ENCODE measurements around the gene APPL1. TPM values are rescaled to one million over a fixed set of nuclear protein-coding genes. Genes with fewer than 3 reads are reported as not detected.

APPL1 gene
- total and polyA plus RNA-seq, 2 of the 8 experiments (the other 6 are each of a cell fraction or from before 2014, with no cell fraction given), result 9.4 to 34.4 TPM

GRCh38 chr3:57288403-57288802, 60.9 kb downstream of the APPL1 start:
- Histone ChIP-seq H3K4me2 (ENCODE audit: insufficient read depth in 1 of 2, low read depth in 2 of 2, low read length in 2 of 2) (no peak overlapping the region), H3K27ac (ENCODE audit: low read depth, low read length) (no peak overlapping the region), H3K4ac (replicated peaks; ENCODE audit: insufficient read length, low read depth, low read length) (no peak overlapping the region), H4K5ac (ENCODE audit: insufficient read length, low read depth, low read length) (no peak overlapping the region), H3K79me2 (ENCODE audit: control insufficient read depth in 1 of 2, insufficient read depth in 2 of 2, low read length in 2 of 2) (no peaks in the 10 kb centered on the region), H3K18ac (ENCODE audit: extremely low read depth, low read length) (no peak overlapping the region), H3K4me3 (ENCODE audit: extremely low read depth in 1 of 4, insufficient read depth in 2 of 4, low read depth in 3 of 4, low read length in 4 of 4) (no peak overlapping the region), H2AK5ac (ENCODE audit: low read depth, low read length) (no peak overlapping the region), H3K23ac (ENCODE audit: insufficient read length) (no peak overlapping the region), H2BK15ac (ENCODE audit: low read length) (no peak overlapping the region), H4K8ac (ENCODE audit: extremely low read depth, insufficient read depth, low read length) (no peak overlapping the region; the same call in 1 of the 2 replicates), H3K9ac (replicated peaks in 1 of 4; ENCODE audit: extremely low read depth in 1 of 4, low read depth in 3 of 4, low read length in 3 of 4) (no peak overlapping the region), H2AFZ (ENCODE audit: low read length) (no peak overlapping the region), H2BK120ac (replicated peaks; ENCODE audit: low read depth, low read length) (no peak overlapping the region), H3K27me3 (replicated peaks in 1 of 4; ENCODE audit: control insufficient read depth in 3 of 4, extremely low read depth in 1 of 4, insufficient read depth in 3 of 4, low read length in 3 of 4) (no peaks in the 10 kb centered on the region), H2BK5ac (ENCODE audit: low read depth, low read length) (no peak overlapping the region), H3K9me3 (ENCODE audit: insufficient read depth in 2 of 2, low read depth in 1 of 2, low read length in 1 of 2) (no peaks in the 10 kb centered on the region), H3K23me2 (ENCODE audit: low read depth, low read length) (no peaks in the 10 kb centered on the region), H3K14ac (ENCODE audit: insufficient read length) (no peak overlapping the region), H4K91ac (replicated peaks; ENCODE audit: insufficient read length, low read length) (no peak overlapping the region), H3K36me3 (ENCODE audit: control insufficient read depth in 2 of 4, insufficient read depth in 4 of 4, low read length in 3 of 4) (no peaks in the 10 kb centered on the region), H3K79me1 (ENCODE audit: low read depth, low read length) (no peaks in the 10 kb centered on the region), H2BK20ac (ENCODE audit: low read length) (no peak overlapping the region), H3K4me1 (replicated peaks in 1 of 4; ENCODE audit: control insufficient read depth in 3 of 4, insufficient read depth in 4 of 4, low read length in 3 of 4) (no peaks in the 10 kb centered on the region), H3K56ac (replicated peaks; ENCODE audit: insufficient read length, low read depth, low read length) (no peak overlapping the region), H4K20me1 (replicated peaks in 1 of 2; ENCODE audit: control insufficient read depth in 1 of 2, insufficient read depth in 2 of 2, low read length in 2 of 2) (no peaks in the 10 kb centered on the region), H2BK12ac (ENCODE audit: low read depth, low read length) (no peak overlapping the region)
- CTCF ChIA-PET (ENCODE audit: partially characterized antibody), result no interaction called here
- DNase-seq (ENCODE audit: low read depth in 1 of 2, low spot score in 2 of 2) (no peak), FAIRE-seq (no peak)
- WGBS, 2 experiments (ENCODE audit: extremely low coverage in 1 of 2, insufficient coverage in 1 of 2, insufficient read length in 1 of 2, insufficient replicate concordance in 2 of 2, low coverage in 1 of 2, low lambda C conversion rate in 2 of 2, missing lambda C conversion rate in 1 of 2), result 81% methylated on average over 6 of the region's 9 CpGs; no CpG with 5 or more reads in 1 of the 2 experiments
- TF ChIP-seq SIN3A (conservative IDR thresholded peaks at IDR 0.05 in 1 of 2, IDR thresholded peaks at IDR 0.05 in 1 of 2; ENCODE audit: low read depth in 1 of 2, low read length in 2 of 2) (peak; percentile 85 to 87; a peak in 3 of 4 replicates), SIRT6 (IDR thresholded peaks at IDR 0.05; ENCODE audit: low read length) (no peak)
- POLR2A ChIA-PET (ENCODE audit: partially characterized antibody), result interaction anchor here (0.6 kb wide), 1 partner anchor 659 kb away, joined by 3 read pairs; no protein-coding TSS in a partner anchor

Measured in H1 (cell line).